ENCODE results near the gene MGAT3. TPM values are rescaled to one million over a fixed set of nuclear protein-coding genes. Genes with fewer than 3 reads are reported as not detected.

Gene MGAT3
- total and polyA plus RNA-seq, 10 donors = 1.3 to 14.4 (median 9.1) TPM

- no peak for TF ChIP-seq CTCF (IDR thresholded peaks at IDR 0.05 in 8 of 11, conservative IDR thresholded peaks at IDR 0.05 in 3 of 11)
- TF ChIP-seq POLR2AphosphoS5 (IDR thresholded peaks at IDR 0.05) = peak in 2 of 3 donors; percentile 34 to 61
- no peak for TF ChIP-seq POLR2A (IDR thresholded peaks at IDR 0.05)
- intact Hi-C loops (cut with DNase I; ENCODE audit: low total_unique reads) = loop anchor here (5.0 kb wide), 1 partner anchor 36 kb away; no protein-coding TSS in a partner anchor
- WGBS, 5 donors = 60 to 81% (median 72%) methylated on average over 10 to 12 of the region's 12 CpGs
- peak; percentile 84 for DNase-seq
- Histone ChIP-seq H3K27ac (peak overlapping the region; percentile 51 to 99 (median 80)), H3K36me3 (peaks cover 3 to 78% (median 37%) of the 10 kb centered on the region in 6 donors), H3K27me3 (replicated peaks in 1 of 7) (no peaks in the 10 kb centered on the region), H3K9me3 (no peaks in the 10 kb centered on the region), H3K4me3 (peak overlapping the region in 5 of 8 donors; percentile 8 to 64 (median 27)), H3K4me1 (peaks cover 73 to 96% (median 94%) of the 10 kb centered on the region in 6 donors)
Observed at GRCh38 chr22:39528080-39528661, 71.4 kb downstream of the MGAT3 start.

- intact Hi-C loops (cut with DNase I; ENCODE audit: low total_unique reads) = loop anchor here (5.0 kb wide), 1 partner anchor 37 kb away; no protein-coding TSS in a partner anchor
- peak overlapping the region in 7 of 8 donors; percentile 4 to 64 (median 18) for H3K4me3 ChIP-seq
- no peaks in the 10 kb centered on the region for H3K9me3 ChIP-seq
- H3K4me1 ChIP-seq = peaks cover 71 to 95% (median 90%) of the 10 kb centered on the region in 6 donors
- H3K27me3 ChIP-seq (replicated peaks in 1 of 7) = no peaks in the 10 kb centered on the region
- peak; percentile 99 for DNase-seq
- 21 to 36% (median 32%) methylated on average over 20 to 32 of the region's 32 CpGs for WGBS, 5 donors
- peaks cover 3 to 71% (median 31%) of the 10 kb centered on the region in 6 donors for H3K36me3 ChIP-seq
- H3K27ac ChIP-seq = peak overlapping the region; percentile 41 to 99 (median 77)
- TF ChIP-seq POLR2A (IDR thresholded peaks at IDR 0.05) = peak in 2 of 3 donors; percentile 81 to 93
- TF ChIP-seq POLR2AphosphoS5 (IDR thresholded peaks at IDR 0.05) = peak; percentile 87 to 94 (median 88)
- TF ChIP-seq CTCF (IDR thresholded peaks at IDR 0.05 in 8 of 11, conservative IDR thresholded peaks at IDR 0.05 in 3 of 11) = peak; percentile 93 to 99 (median 98)
Observed at GRCh38 chr22:39528681-39529486, 72.1 kb downstream of the MGAT3 start.

GRCh38 chr22:39529487-39529851 is 72.7 kb downstream of the MGAT3 start:
- no peaks in the 10 kb centered on the region for H3K27me3 ChIP-seq (replicated peaks in 1 of 7)
- 51 to 80% (median 60%) methylated on average over 9 to 17 of the region's 17 CpGs for WGBS, 5 donors

More at GRCh38 chr22:39529487-39529851, 72.7 kb downstream of the MGAT3 start:
- intact Hi-C loops (cut with DNase I; ENCODE audit: low total_unique reads) = loop anchor here (5.0 kb wide), 1 partner anchor 37 kb away; no protein-coding TSS in a partner anchor
- DNase-seq = peak; percentile 86
- Histone ChIP-seq H3K36me3 (peaks cover under 1 to 65% (median 25%) of the 10 kb centered on the region in 6 donors), H3K4me1 (peaks cover 70 to 95% (median 89%) of the 10 kb centered on the region in 6 donors), H3K9me3 (no peaks in the 10 kb centered on the region), H3K27ac (peak overlapping the region; percentile 41 to 99 (median 77)), H3K4me3 (peak overlapping the region in 7 of 8 donors; percentile 4 to 64 (median 18))
- TF ChIP-seq CTCF (IDR thresholded peaks at IDR 0.05 in 8 of 11, conservative IDR thresholded peaks at IDR 0.05 in 3 of 11) = peak in 5 of 11 experiments; percentile 34 to 63 (median 51)
- no peak for TF ChIP-seq POLR2AphosphoS5 (IDR thresholded peaks at IDR 0.05)

Data from spleen (tissue), 11 donors.